Astrocyte (in vitro differentiated cells and primary cell): ENCODE data around the gene TUBGCP5. TPM values are rescaled to one million over a fixed set of nuclear protein-coding genes. Genes with fewer than 3 reads are reported as not detected.

Experiments used
- DNase-seq: peaks from one replicate; pipeline ENCODE4 v3.0.0-alpha.2; 2010; ENCODE audit warnings: low read depth
- FAIRE-seq: peaks from 2 replicates; lab custom pipeline; 2011; peaks lifted over from hg19 to GRCh38; lab: Jason Lieb, UNC
- H2AFZ ChIP-seq: 2 replicates; pipeline ENCODE4 v1.6.0; 2012; ENCODE audit warnings: low read depth, low read length, inconsistent platforms
- H3K27ac ChIP-seq: 2 replicates; pipeline ENCODE4 v1.5.1; 2011; ENCODE audit warnings: low read depth, low read length, inconsistent platforms
- H3K27me3 ChIP-seq: 2 replicates; pipeline ENCODE4 v1.6.0; 2011; ENCODE audit warnings: low read length, inconsistent platforms; ENCODE audit not compliant: insufficient read depth
- H3K36me3 ChIP-seq: 2 replicates; pipeline ENCODE4 v1.5.1; 2011; ENCODE audit warnings: low read length, inconsistent platforms; ENCODE audit not compliant: insufficient read depth
- H3K4me1 ChIP-seq: 2 replicates; pipeline ENCODE4 v1.5.1; 2011; ENCODE audit warnings: low read length, inconsistent platforms; ENCODE audit not compliant: insufficient read depth
- H3K4me2 ChIP-seq: 2 replicates; pipeline ENCODE4 v1.6.0; 2012; ENCODE audit warnings: low read length, inconsistent platforms
- H3K4me3 ChIP-seq: 2 replicates; pipeline ENCODE4 v1.5.1; 2011; ENCODE audit warnings: low read depth, mild to moderate bottlenecking, low read length, inconsistent platforms; ENCODE audit not compliant: insufficient read depth
- H3K79me2 ChIP-seq: 2 replicates; pipeline ENCODE4 v1.6.0; 2012; ENCODE audit warnings: mild to moderate bottlenecking, low read length, inconsistent platforms; ENCODE audit not compliant: insufficient read depth
- H3K9ac ChIP-seq: 2 replicates; pipeline ENCODE4 v1.6.0; 2012; ENCODE audit warnings: mild to moderate bottlenecking, low read length, inconsistent platforms
- H3K9me3 ChIP-seq: 2 replicates; pipeline ENCODE4 v1.5.1; 2012; ENCODE audit warnings: low read depth, mild to moderate bottlenecking, low read length, inconsistent platforms; ENCODE audit not compliant: insufficient read depth
- H4K20me1 ChIP-seq: 2 replicates; pipeline ENCODE4 v1.6.0; 2012; ENCODE audit warnings: low read length, inconsistent platforms; ENCODE audit not compliant: insufficient read depth
- H3K27ac Mint-ChIP-seq: one replicate; pipeline ENCODE4 v1.8.0; 2021; ENCODE audit warnings: mild to moderate bottlenecking, mixed read lengths; ENCODE audit not compliant: unreplicated experiment
- H3K27me3 Mint-ChIP-seq: one replicate; pipeline ENCODE4 v1.8.0; 2021; ENCODE audit warnings: low read depth, mixed read lengths; ENCODE audit not compliant: unreplicated experiment
- H3K36me3 Mint-ChIP-seq: one replicate; pipeline ENCODE4 v1.8.0; 2021; ENCODE audit warnings: low read depth, mixed read lengths; ENCODE audit not compliant: unreplicated experiment
- H3K4me1 Mint-ChIP-seq: one replicate; pipeline ENCODE4 v1.8.0; 2021; ENCODE audit warnings: low read depth, mixed read lengths; ENCODE audit not compliant: unreplicated experiment
- H3K4me3 Mint-ChIP-seq: one replicate; pipeline ENCODE4 v1.8.0; 2021; ENCODE audit warnings: mild to moderate bottlenecking, moderate library complexity, mixed read lengths; ENCODE audit not compliant: unreplicated experiment
- H3K9me3 Mint-ChIP-seq: one replicate; pipeline ENCODE4 v1.8.0; 2021; ENCODE audit warnings: mild to moderate bottlenecking, mixed read lengths; ENCODE audit not compliant: unreplicated experiment
- EZH2 ChIP-seq: IDR thresholded peaks from 2 replicates; pipeline ENCODE4 v1.6.1; 2012; ENCODE audit warnings: mild to moderate bottlenecking, low read length, inconsistent platforms; ENCODE audit not compliant: insufficient read depth
- total RNA-seq: library from RNA; stranded (reverse); gene quantifications from 2 replicates; pipeline ENCODE4 v1.2.1, GENCODE V29; 2021
- TF ChIP-seq, protein P1 (sequence below): IDR thresholded peaks from 2 replicates; pipeline ENCODE4 v1.5.1; 2011; ENCODE audit warnings: low read depth, mild to moderate bottlenecking, inconsistent platforms, low read length, moderate library complexity; ENCODE audit not compliant: insufficient read depth

TUBGCP5 gene
- total RNA-seq, 1 donor from 2014 or later = 13.8 TPM

DNA sequence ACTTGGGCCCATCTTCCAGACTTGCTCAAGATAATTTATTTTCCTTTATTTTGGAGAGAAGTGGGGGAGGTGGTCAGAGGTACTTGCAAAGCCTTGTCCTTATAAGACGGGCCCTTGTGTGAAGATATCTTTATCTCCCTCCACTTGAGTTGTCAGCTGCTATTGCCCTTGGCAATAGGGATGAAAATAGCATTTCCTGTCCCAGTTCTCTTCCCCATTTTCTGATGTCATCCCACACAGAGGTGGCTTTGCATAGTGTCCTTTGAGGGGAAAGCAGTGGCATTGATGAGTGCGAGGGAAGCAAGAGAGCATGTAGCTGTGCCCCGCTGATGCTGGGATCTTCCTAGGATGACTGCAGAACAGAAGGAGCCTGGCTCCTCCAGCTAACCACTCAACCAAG, 41.9 kb upstream of the TUBGCP5 start:
- Histone ChIP-seq H3K36me3 (no peaks in the 10 kb centered on the region), H4K20me1 (no peaks in the 10 kb centered on the region), H3K9ac (no peak overlapping the region), H3K27me3 (no peaks in the 10 kb centered on the region), H3K4me1 (no peaks in the 10 kb centered on the region), H3K9me3 (no peaks in the 10 kb centered on the region), H3K4me3 (no peak overlapping the region), H2AFZ (no peak overlapping the region), H3K4me2 (no peak overlapping the region), H3K27ac (no peak overlapping the region), H3K79me2 (no peaks in the 10 kb centered on the region)
- H3K36me3 Mint-ChIP-seq = no peaks in the 10 kb centered on the region
- H3K27me3 Mint-ChIP-seq = peaks cover 9% of the 10 kb centered on the region
- no peak overlapping the region for H3K27ac Mint-ChIP-seq
- TF ChIP-seq, protein P1, sequence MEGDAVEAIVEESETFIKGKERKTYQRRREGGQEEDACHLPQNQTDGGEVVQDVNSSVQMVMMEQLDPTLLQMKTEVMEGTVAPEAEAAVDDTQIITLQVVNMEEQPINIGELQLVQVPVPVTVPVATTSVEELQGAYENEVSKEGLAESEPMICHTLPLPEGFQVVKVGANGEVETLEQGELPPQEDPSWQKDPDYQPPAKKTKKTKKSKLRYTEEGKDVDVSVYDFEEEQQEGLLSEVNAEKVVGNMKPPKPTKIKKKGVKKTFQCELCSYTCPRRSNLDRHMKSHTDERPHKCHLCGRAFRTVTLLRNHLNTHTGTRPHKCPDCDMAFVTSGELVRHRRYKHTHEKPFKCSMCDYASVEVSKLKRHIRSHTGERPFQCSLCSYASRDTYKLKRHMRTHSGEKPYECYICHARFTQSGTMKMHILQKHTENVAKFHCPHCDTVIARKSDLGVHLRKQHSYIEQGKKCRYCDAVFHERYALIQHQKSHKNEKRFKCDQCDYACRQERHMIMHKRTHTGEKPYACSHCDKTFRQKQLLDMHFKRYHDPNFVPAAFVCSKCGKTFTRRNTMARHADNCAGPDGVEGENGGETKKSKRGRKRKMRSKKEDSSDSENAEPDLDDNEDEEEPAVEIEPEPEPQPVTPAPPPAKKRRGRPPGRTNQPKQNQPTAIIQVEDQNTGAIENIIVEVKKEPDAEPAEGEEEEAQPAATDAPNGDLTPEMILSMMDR = no peak
- TF ChIP-seq EZH2 = no peak
- H3K4me1 Mint-ChIP-seq = no peaks in the 10 kb centered on the region
- no peaks in the 10 kb centered on the region for H3K9me3 Mint-ChIP-seq
- no peak for FAIRE-seq
- no peak for DNase-seq
- H3K4me3 Mint-ChIP-seq = no peak overlapping the region

DNA sequence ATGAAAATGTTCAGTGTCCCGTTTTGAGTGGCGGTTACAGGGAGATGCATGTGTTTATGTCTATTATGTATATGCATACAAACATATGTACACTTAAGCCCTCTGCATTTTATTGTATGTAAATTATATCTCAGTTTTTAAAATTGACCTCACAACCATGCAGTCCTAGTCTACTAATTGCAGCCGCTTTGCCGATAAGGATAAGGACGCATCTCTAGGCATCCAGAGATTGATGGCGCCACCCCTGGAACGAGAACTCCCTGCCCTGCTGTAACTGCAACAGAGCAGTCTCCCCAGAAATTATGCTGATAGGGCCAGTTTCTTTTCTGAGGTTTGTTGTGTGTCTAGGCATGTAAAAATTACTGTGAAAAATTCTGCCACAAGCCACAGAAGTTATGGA, 40.4 kb upstream of the TUBGCP5 start:
- no peak for DNase-seq

DNA sequence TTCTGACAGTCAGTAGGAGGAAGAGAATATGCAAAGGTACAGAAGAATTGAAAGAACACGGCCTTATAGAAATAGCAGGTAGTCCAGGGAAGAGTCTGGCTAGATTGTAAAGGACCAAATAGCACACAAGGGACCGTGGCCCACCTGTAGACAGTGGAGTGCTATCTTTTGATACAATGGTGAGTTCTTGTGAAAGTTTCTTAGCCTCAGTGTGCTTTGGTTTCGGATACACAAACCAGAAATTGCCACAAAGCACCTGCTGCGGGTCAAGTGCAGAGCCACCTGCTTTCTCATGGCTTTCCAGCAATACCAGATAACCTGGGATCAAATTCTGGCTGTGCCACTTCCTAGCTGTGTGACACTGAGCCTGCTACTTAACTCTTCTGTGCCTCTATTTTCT, 36.6 kb upstream of the TUBGCP5 start:
- Histone ChIP-seq H3K9ac (no peak overlapping the region), H2AFZ (no peak overlapping the region), H3K27ac (no peak overlapping the region), H3K36me3 (no peaks in the 10 kb centered on the region), H4K20me1 (no peaks in the 10 kb centered on the region), H3K4me3 (no peak overlapping the region), H3K79me2 (no peaks in the 10 kb centered on the region), H3K4me2 (no peak overlapping the region), H3K4me1 (no peaks in the 10 kb centered on the region), H3K9me3 (no peaks in the 10 kb centered on the region), H3K27me3 (no peaks in the 10 kb centered on the region)
- no peak for FAIRE-seq
- Mint-ChIP-seq H3K9me3 (no peaks in the 10 kb centered on the region), H3K4me1 (no peaks in the 10 kb centered on the region), H3K27me3 (peaks cover 20% of the 10 kb centered on the region), H3K4me3 (no peak overlapping the region), H3K27ac (no peak overlapping the region), H3K36me3 (no peaks in the 10 kb centered on the region)
- TF ChIP-seq EZH2 = no peak
- TF ChIP-seq, protein P1 = no peak
- DNase-seq = no peak

More for the DNA sequence above, 40.4 kb upstream of the TUBGCP5 start:
- Histone ChIP-seq H3K79me2 (no peaks in the 10 kb centered on the region), H3K27ac (no peak overlapping the region), H3K4me1 (no peaks in the 10 kb centered on the region), H2AFZ (no peak overlapping the region), H4K20me1 (no peaks in the 10 kb centered on the region), H3K9me3 (no peaks in the 10 kb centered on the region), H3K27me3 (no peaks in the 10 kb centered on the region), H3K4me3 (no peak overlapping the region), H3K9ac (no peak overlapping the region), H3K4me2 (no peak overlapping the region), H3K36me3 (no peaks in the 10 kb centered on the region)
- Mint-ChIP-seq H3K4me3 (no peak overlapping the region), H3K27me3 (peaks cover 7% of the 10 kb centered on the region), H3K36me3 (no peaks in the 10 kb centered on the region), H3K4me1 (no peaks in the 10 kb centered on the region), H3K9me3 (no peaks in the 10 kb centered on the region), H3K27ac (no peak overlapping the region)
- FAIRE-seq = no peak
- TF ChIP-seq, protein P1 = no peak
- no peak for TF ChIP-seq EZH2
